Common myeloid progenitor, CD34-positive (primary cell): ENCODE measurements around the gene ARL6IP6.
A peak's percentile ranks its signal among the peaks of the same experiment; 100 is the strongest.
"Not testable (repeated sequence)": the region's sequence is repeated elsewhere in the genome, so short reads cannot be mapped to it uniquely, and the experiment has no call there.

Experiments
- CTCF ChIA-PET: fragments of 350-600 bp; sonication (Branson Sonifier 250); formaldehyde crosslinking; loops from one replicate; lab custom pipeline; 2021; ENCODE audit warnings: antibody characterized with exemption; lab: Charles Lee
- POLR2A ChIA-PET: fragments of 350-600 bp; sonication (Branson Sonifier 250); formaldehyde crosslinking; loops from one replicate; lab custom pipeline; 2021; ENCODE audit warnings: antibody characterized with exemption; lab: Charles Lee
- DNase-seq, 3 donors: peaks; one replicate each; pipeline versions ENCODE4 v3.0.0 to v3.0.0-alpha.2; 2013
- H3K27ac ChIP-seq, 2 experiments: 1 replicate in 1 of 2; 2 replicates in 1 of 2; pipeline ENCODE4 v1.7.0; 2013; ENCODE audit warnings: inconsistent platforms in 2 of 2, low read length in 2 of 2, mild to moderate bottlenecking in 2 of 2, low read depth in 1 of 2, moderate library complexity in 1 of 2; ENCODE audit not compliant: severe bottlenecking in 2 of 2, insufficient read depth in 1 of 2, poor library complexity in 1 of 2
- H3K27me3 ChIP-seq, 5 experiments: replicated peaks in 2 of 5; 1 replicate in 3 of 5; 2 replicates in 2 of 5; pipeline versions ENCODE4 v1.6.1 to v1.7.0; 2013; ENCODE audit warnings: low read length in 4 of 5, mild to moderate bottlenecking in 2 of 5, moderate library complexity in 2 of 5, inconsistent platforms in 1 of 5; ENCODE audit not compliant: insufficient read depth in 5 of 5, control insufficient read depth in 4 of 5
- H3K36me3 ChIP-seq, 4 experiments: 1 replicate in 2 of 4; 2 replicates in 2 of 4; pipeline versions ENCODE4 v1.6.1 to v1.7.0; 2013; ENCODE audit warnings: low read length in 3 of 4, control low read depth in 1 of 4, mild to moderate bottlenecking in 1 of 4; ENCODE audit not compliant: control insufficient read depth in 4 of 4, insufficient read depth in 4 of 4
- H3K4me1 ChIP-seq, 4 experiments: 1 replicate in 3 of 4; 2 replicates in 1 of 4; pipeline versions ENCODE4 v1.6.1 to v1.7.1; 2013; ENCODE audit warnings: low read length in 3 of 4, mild to moderate bottlenecking in 3 of 4, control low read depth in 1 of 4, inconsistent platforms in 1 of 4, moderate library complexity in 1 of 4; ENCODE audit not compliant: control insufficient read depth in 4 of 4, insufficient read depth in 4 of 4; ENCODE audit errors: control extremely low read depth in 1 of 4
- H3K4me3 ChIP-seq, 7 experiments: 1 replicate in 4 of 7; 2 replicates in 3 of 7; pipeline versions ENCODE4 v1.5.1 to v1.7.0; 2013; ENCODE audit warnings: mild to moderate bottlenecking in 7 of 7, low read length in 6 of 7, moderate library complexity in 6 of 7, inconsistent platforms in 2 of 7, low read depth in 2 of 7, control low read depth in 1 of 7; ENCODE audit not compliant: insufficient read depth in 4 of 7, control insufficient read depth in 1 of 7; ENCODE audit errors: extremely low read depth in 1 of 7
- H3K9me3 ChIP-seq, 5 experiments: 1 replicate in 4 of 5; 2 replicates in 1 of 5; pipeline versions ENCODE4 v1.6.1 to v1.7.1; 2013; ENCODE audit warnings: low read length in 4 of 5, mild to moderate bottlenecking in 2 of 5, inconsistent platforms in 1 of 5, low read depth in 1 of 5, moderate library complexity in 1 of 5; ENCODE audit not compliant: control insufficient read depth in 4 of 5, insufficient read depth in 2 of 5; ENCODE audit errors: control extremely low read depth in 1 of 5
- WGBS: methylation state at CpG from one replicate; pipeline ENCODE4 v1.1.5; 2013; ENCODE audit not compliant: insufficient coverage; 5-methylcytosine and 5-hydroxymethylcytosine counted together

The ARL6IP6 gene

DNA sequence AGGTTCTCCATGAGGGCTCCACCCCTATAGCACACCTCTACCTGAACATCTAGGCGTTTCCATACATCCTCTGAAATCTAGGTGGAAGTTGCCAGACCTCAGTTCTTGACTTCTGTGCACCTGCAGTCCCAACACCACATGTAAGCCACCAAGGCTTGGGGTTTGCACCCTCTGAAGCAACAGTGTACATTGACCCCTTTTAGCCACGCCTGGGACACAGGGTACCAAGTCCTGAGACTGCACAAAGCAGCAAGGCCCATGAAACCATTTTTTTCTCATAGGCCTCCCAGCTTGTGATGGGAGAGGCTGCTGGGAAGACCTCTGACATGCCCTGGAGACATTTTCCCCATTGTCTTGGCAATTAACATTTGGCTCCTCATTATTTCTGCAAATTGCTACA is 20.0 kb downstream of the ARL6IP6 start:
- CTCF ChIA-PET, result interaction anchor here (1.1 kb wide), 2 partner anchors 9 to 15 kb away, joined by 3 to 4 read pairs; no protein-coding TSS in a partner anchor

GRCh38 chr2:152739705-152740104 is 21.3 kb downstream of the ARL6IP6 start:
- H3K27me3 ChIP-seq, DNase-seq, POLR2A ChIA-PET, H3K9me3 ChIP-seq, H3K27ac ChIP-seq, H3K4me1 ChIP-seq, H3K4me3 ChIP-seq: not testable (repeated sequence)
- H3K36me3 ChIP-seq, result peaks cover 6 to 45% (median 28%) of the 10 kb centered on the region in 4 experiments
- CTCF ChIA-PET, result interaction anchor here (1.0 kb wide), 1 partner anchor 10 kb away, joined by 5 read pairs; no protein-coding TSS in a partner anchor
- WGBS, result no CpG with 5 or more reads among the region's 1 CpG

More for the DNA sequence above, 20.0 kb downstream of the ARL6IP6 start:
- Histone ChIP-seq H3K9me3 (peaks cover 0 to 3% (median 0%) of the 10 kb centered on the region in 5 experiments), H3K4me3 (no peak overlapping the region), H3K27ac (no peak overlapping the region), H3K36me3 (peaks cover 6 to 45% (median 28%) of the 10 kb centered on the region in 4 experiments), H3K4me1 (no peaks in the 10 kb centered on the region), H3K27me3 (no peaks in the 10 kb centered on the region)
- whole genome bisulfite sequencing, result 100% methylated on average over 2 of the region's 2 CpGs
- POLR2A ChIA-PET, result no interaction called here
- DNase-seq, result no peak

- no peaks in the 10 kb centered on the region for H3K4me1 ChIP-seq
- peak; percentile 67 to 80 (median 80) for DNase-seq
- WGBS, result no CpG with 5 or more reads among the region's 2 CpGs
- H3K27ac ChIP-seq, result no peak overlapping the region
- no peak overlapping the region for H3K4me3 ChIP-seq
- peaks cover 6 to 35% (median 24%) of the 10 kb centered on the region in 4 experiments for H3K36me3 ChIP-seq
- ChIA-PET CTCF (interaction anchor here (1.0 kb wide), 1 partner anchor 11 kb away, joined by 5 read pairs; no protein-coding TSS in a partner anchor), POLR2A (no interaction called here)
- H3K27me3 ChIP-seq, result no peaks in the 10 kb centered on the region
- peaks cover 0 to 3% (median 0%) of the 10 kb centered on the region in 5 experiments for H3K9me3 ChIP-seq
Observed at GRCh38 chr2:152740743-152741328, 22.4 kb downstream of the ARL6IP6 start.

DNA sequence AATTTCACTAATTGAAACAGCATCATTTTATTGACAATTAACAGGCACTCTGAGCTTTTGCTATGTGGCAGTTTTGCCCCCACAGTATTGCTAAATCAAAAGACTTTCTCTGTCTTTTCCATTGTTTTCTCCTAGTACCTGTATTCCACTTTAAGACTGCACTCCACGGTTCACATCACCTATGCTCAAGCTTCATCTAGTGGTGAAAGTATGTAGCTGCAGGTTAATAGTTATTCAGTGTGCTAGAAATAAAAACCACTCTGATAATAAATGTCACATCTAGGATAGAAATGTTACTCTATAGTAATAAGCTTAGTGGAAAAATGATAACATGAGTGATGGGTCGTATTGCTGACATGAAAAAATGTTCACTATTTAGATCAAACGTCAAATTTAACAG is 24.6 kb downstream of the ARL6IP6 start:
- WGBS, result no CpG with 5 or more reads among the region's 3 CpGs
- H3K4me3 ChIP-seq, result no peak overlapping the region
- no peaks in the 10 kb centered on the region for H3K4me1 ChIP-seq
- peaks cover 0 to 3% (median 0%) of the 10 kb centered on the region in 5 experiments for H3K9me3 ChIP-seq
- H3K27ac ChIP-seq, result no peak overlapping the region
- H3K36me3 ChIP-seq, result peaks cover 0 to 24% (median 16%) of the 10 kb centered on the region in 4 experiments
- CTCF ChIA-PET, result interaction anchor here (0.8 to 2.6 kb wide), 10 partner anchors 10 to 757 kb away, joined by 3 to 11 read pairs (median 3); partner anchors contain the start of gene ARL6IP6
- H3K27me3 ChIP-seq, result no peaks in the 10 kb centered on the region
- POLR2A ChIA-PET, result no interaction called here
- peak in 1 of 3 donors; percentile 21 for DNase-seq

- H3K27me3 ChIP-seq, POLR2A ChIA-PET, H3K4me3 ChIP-seq, DNase-seq, H3K9me3 ChIP-seq, H3K4me1 ChIP-seq, H3K27ac ChIP-seq: not testable (repeated sequence)
- CTCF ChIA-PET, result interaction anchor here (1.8 kb wide), 1 partner anchor 19 kb away, joined by 4 read pairs; no protein-coding TSS in a partner anchor
- H3K36me3 ChIP-seq, result peaks cover 10 to 28% (median 17%) of the 10 kb centered on the region in 4 experiments
- 100% methylated on average over 2 of the region's 4 CpGs for WGBS
Observed at GRCh38 chr2:152747751-152748150, 29.3 kb downstream of the ARL6IP6 start.

- Histone ChIP-seq H3K4me3 (no peak overlapping the region), H3K27ac (no peak overlapping the region), H3K9me3 (peaks cover 0 to 4% (median 0%) of the 10 kb centered on the region in 5 experiments), H3K36me3 (peaks cover 10 to 34% (median 29%) of the 10 kb centered on the region in 4 experiments), H3K27me3 (no peaks in the 10 kb centered on the region), H3K4me1 (no peaks in the 10 kb centered on the region)
- peak in 1 of 3 donors; percentile 2 for DNase-seq
- WGBS, result 98% methylated on average over 13 of the region's 13 CpGs
- CTCF ChIA-PET, result no interaction called here
- POLR2A ChIA-PET, result no interaction called here
Observed at GRCh38 chr2:152755029-152755428, 36.6 kb downstream of the ARL6IP6 start.
